Liver (tissue), 9 donors: ENCODE measurements around the gene CD47. TPM values are rescaled to one million over a fixed set of nuclear protein-coding genes. Genes with fewer than 3 reads are reported as not detected.
A peak's percentile ranks its signal among the peaks of the same experiment; 100 is the strongest.

Experiments used
- DNase-seq: peaks from one replicate; pipeline ENCODE4 v3.0.0-alpha.2; 2017; ENCODE audit warnings: low spot score
- H3K27ac ChIP-seq, 2 donors: one replicate each; pipeline ENCODE4 v1.7.0; 2013; ENCODE audit warnings: inconsistent platforms in 2 of 2, low read length in 2 of 2, control low read depth in 1 of 2, low read depth in 1 of 2, mild to moderate bottlenecking in 1 of 2
- H3K27me3 ChIP-seq, 4 donors: one replicate each; pipeline versions ENCODE4 v1.6.1 to v1.7.0; 2013; ENCODE audit warnings: low read length in 3 of 4, inconsistent platforms in 1 of 4, mild to moderate bottlenecking in 1 of 4, moderate library complexity in 1 of 4; ENCODE audit not compliant: control insufficient read depth in 4 of 4, insufficient read depth in 4 of 4
- H3K36me3 ChIP-seq, 4 donors: one replicate each; pipeline versions ENCODE4 v1.6.1 to v1.7.0; 2013; ENCODE audit warnings: low read length in 3 of 4, mild to moderate bottlenecking in 3 of 4, low read depth in 1 of 4, moderate library complexity in 1 of 4; ENCODE audit not compliant: control insufficient read depth in 4 of 4, insufficient read depth in 3 of 4
- H3K4me1 ChIP-seq, 4 donors: one replicate each; pipeline versions ENCODE4 v1.6.1 to v1.7.0; 2013; ENCODE audit warnings: low read length in 3 of 4, mild to moderate bottlenecking in 3 of 4, moderate library complexity in 1 of 4; ENCODE audit not compliant: control insufficient read depth in 4 of 4, insufficient read depth in 4 of 4
- H3K4me3 ChIP-seq, 3 donors: one replicate each; pipeline versions ENCODE4 v1.6.1 to v1.7.0; 2013; ENCODE audit warnings: low read length in 3 of 3, control low read depth in 1 of 3, low read depth in 1 of 3, mild to moderate bottlenecking in 1 of 3
- H3K9ac ChIP-seq, 2 donors: one replicate each; pipeline ENCODE4 v1.7.0; 2013; ENCODE audit warnings: low read length in 2 of 2, mild to moderate bottlenecking in 2 of 2, moderate library complexity in 2 of 2, control low read depth in 1 of 2, low read depth in 1 of 2
- H3K9me3 ChIP-seq, 4 donors: one replicate each; pipeline versions ENCODE4 v1.6.1 to v1.7.0; 2013; ENCODE audit warnings: low read length in 3 of 4; ENCODE audit not compliant: control insufficient read depth in 4 of 4
- ATF3 ChIP-seq: IDR thresholded peaks from 2 replicates; pipeline ENCODE4 v1.6.1; 2016; ENCODE audit warnings: antibody characterized with exemption
- EGR1 ChIP-seq, 2 donors: IDR thresholded peaks; 2 replicates each; pipeline ENCODE4 v1.6.1; 2016 to 2018; ENCODE audit warnings: antibody characterized with exemption in 2 of 2, low read depth in 2 of 2
- FOXA1 ChIP-seq: IDR thresholded peaks from 2 replicates; pipeline ENCODE4 v1.6.1; 2016; ENCODE audit warnings: antibody characterized with exemption
- HNF4A ChIP-seq, 2 donors: conservative IDR thresholded peaks; 2 replicates each; pipeline ENCODE4 v1.6.1; 2016; ENCODE audit warnings: antibody characterized with exemption in 2 of 2, mild to moderate bottlenecking in 2 of 2
- HNF4G ChIP-seq: IDR thresholded peaks from 2 replicates; pipeline ENCODE4 v1.6.1; 2016; ENCODE audit warnings: antibody characterized with exemption
- NR2F2 ChIP-seq: IDR thresholded peaks from 2 replicates; pipeline ENCODE4 v1.6.1; 2016; ENCODE audit warnings: antibody characterized with exemption
- RAD21 ChIP-seq, 2 donors: IDR thresholded peaks; 2 replicates each; pipeline ENCODE4 v1.6.1; 2016; ENCODE audit warnings: antibody characterized with exemption in 2 of 2, mild to moderate bottlenecking in 2 of 2
- RXRA ChIP-seq, 2 donors: IDR thresholded peaks; 2 replicates each; pipeline ENCODE4 v1.6.1; 2017 to 2018; ENCODE audit warnings: antibody characterized with exemption in 2 of 2, mild to moderate bottlenecking in 1 of 2
- SP1 ChIP-seq: IDR thresholded peaks from 2 replicates; pipeline ENCODE4 v1.6.1; 2018; ENCODE audit warnings: antibody characterized with exemption, mild to moderate bottlenecking
- TAF1 ChIP-seq: conservative IDR thresholded peaks from 2 replicates; pipeline ENCODE4 v1.6.1; 2016; ENCODE audit warnings: antibody characterized with exemption, mild to moderate bottlenecking
- YY1 ChIP-seq: IDR thresholded peaks from 2 replicates; pipeline ENCODE4 v1.6.1; 2016; ENCODE audit warnings: antibody characterized with exemption, mild to moderate bottlenecking
- WGBS: extraction: QIAGEN DNeasy Blood & Tissue Kit; methylation state at CpG from one replicate; pipeline ENCODE4 v1.1.7; 2013; 5-methylcytosine and 5-hydroxymethylcytosine counted together
- polyA plus RNA-seq, 2 donors: library from polyadenylated mRNA; stranded (reverse) in 1 of 2; unstranded in 1 of 2; fragments of 200-250 nt in 1 of 2; fragments of >200 nt in 1 of 2; fragmentation: Nextera tagmentation in 1 of 2; extraction: Ambion mirVana in 1 of 2; gene quantifications; one replicate each; pipeline versions ENCODE4 v1.2.1 to v1.2.3, GENCODE V29; 2013 to 2015
- total RNA-seq, 2 donors: library from RNA; depleted of rRNA; stranded (reverse); fragments of >200 nt; gene quantifications; one replicate each; pipeline ENCODE4 v1.2.3, GENCODE V29; 2014
- TF ChIP-seq, protein P1 (sequence below): fragments of 150-350 bp; IDR thresholded peaks from 2 replicates; pipeline ENCODE4 v1.5.1; 2017; ENCODE audit warnings: improper control_type of control experiment, low read depth, low read length; ENCODE audit not compliant: missing input control
- TF ChIP-seq, protein P2 (sequence below): IDR thresholded peaks from 2 replicates; pipeline ENCODE4 v1.6.1; 2016; ENCODE audit warnings: antibody characterized with exemption
- TF ChIP-seq, protein P3 (sequence below): IDR thresholded peaks from 2 replicates; pipeline ENCODE4 v1.6.1; 2016; ENCODE audit warnings: antibody characterized with exemption
- TF ChIP-seq, protein P4 (sequence below): IDR thresholded peaks from 2 replicates; pipeline ENCODE4 v1.6.1; 2016; ENCODE audit warnings: antibody characterized with exemption, mild to moderate bottlenecking
- donor health status: healthy.
- donor health status: healthy.
- donor health status: healthy.
- donor health status: healthy.
- donor health status: healthy.

Gene CD47
- total and polyA plus RNA-seq, 4 donors, result 23.4 to 39.5 (median 33.9) TPM

DNA sequence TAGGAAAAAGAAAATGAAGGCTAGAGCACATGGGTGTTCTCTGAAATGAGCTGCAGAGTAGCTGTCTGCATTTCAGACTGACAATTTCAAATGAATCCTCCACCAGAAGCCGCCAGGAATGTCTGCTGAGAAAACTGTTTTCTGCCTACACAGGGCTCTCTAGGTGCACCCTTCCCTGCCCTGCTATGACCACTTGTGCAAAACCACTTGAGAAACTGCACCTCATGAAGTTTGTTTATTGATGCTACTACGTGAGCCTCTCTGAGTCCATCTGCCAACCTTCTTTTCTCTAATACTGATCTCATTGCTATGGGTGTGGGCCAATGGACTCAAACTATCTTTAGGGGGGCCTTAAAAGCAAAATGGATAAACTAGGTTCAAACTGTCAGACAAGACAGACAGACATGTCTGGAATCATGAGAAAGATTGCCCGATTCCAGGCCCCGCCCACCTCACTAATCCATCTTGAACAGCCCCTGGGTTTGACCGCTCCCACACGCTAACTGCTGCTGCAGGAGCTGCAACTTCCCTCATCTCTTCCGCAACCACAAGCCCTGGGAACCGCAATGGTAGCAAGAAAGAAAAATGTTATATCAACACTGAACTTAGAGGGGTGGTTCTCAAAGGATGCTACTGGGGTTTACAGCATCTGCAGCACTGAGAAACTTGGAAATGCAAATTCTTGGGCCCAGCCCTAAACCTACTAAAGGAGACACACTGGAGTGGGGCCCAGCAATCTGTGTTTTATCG, 9.0 kb upstream of the CD47 start:
- Histone ChIP-seq H3K4me3 (no peak overlapping the region), H3K36me3 (no peaks in the 10 kb centered on the region), H3K27me3 (no peaks in the 10 kb centered on the region), H3K4me1 (peaks cover 4 to 17% (median 15%) of the 10 kb centered on the region in 4 donors), H3K9ac (no peak overlapping the region), H3K27ac (no peak overlapping the region), H3K9me3 (no peaks in the 10 kb centered on the region)
- TF ChIP-seq HNF4G (no peak), RAD21 (IDR thresholded peaks at IDR 0.05) (no peak), RXRA (IDR thresholded peaks at IDR 0.05) (no peak), TAF1 (no peak), SP1 (no peak), FOXA1 (no peak), HNF4A (conservative IDR thresholded peaks at IDR 0.05) (no peak), ATF3 (no peak)
- TF ChIP-seq, protein P1, sequence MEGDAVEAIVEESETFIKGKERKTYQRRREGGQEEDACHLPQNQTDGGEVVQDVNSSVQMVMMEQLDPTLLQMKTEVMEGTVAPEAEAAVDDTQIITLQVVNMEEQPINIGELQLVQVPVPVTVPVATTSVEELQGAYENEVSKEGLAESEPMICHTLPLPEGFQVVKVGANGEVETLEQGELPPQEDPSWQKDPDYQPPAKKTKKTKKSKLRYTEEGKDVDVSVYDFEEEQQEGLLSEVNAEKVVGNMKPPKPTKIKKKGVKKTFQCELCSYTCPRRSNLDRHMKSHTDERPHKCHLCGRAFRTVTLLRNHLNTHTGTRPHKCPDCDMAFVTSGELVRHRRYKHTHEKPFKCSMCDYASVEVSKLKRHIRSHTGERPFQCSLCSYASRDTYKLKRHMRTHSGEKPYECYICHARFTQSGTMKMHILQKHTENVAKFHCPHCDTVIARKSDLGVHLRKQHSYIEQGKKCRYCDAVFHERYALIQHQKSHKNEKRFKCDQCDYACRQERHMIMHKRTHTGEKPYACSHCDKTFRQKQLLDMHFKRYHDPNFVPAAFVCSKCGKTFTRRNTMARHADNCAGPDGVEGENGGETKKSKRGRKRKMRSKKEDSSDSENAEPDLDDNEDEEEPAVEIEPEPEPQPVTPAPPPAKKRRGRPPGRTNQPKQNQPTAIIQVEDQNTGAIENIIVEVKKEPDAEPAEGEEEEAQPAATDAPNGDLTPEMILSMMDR, result no peak
- peak; percentile 84 for DNase-seq
- 76% methylated on average over 9 of the region's 9 CpGs for WGBS

DNA sequence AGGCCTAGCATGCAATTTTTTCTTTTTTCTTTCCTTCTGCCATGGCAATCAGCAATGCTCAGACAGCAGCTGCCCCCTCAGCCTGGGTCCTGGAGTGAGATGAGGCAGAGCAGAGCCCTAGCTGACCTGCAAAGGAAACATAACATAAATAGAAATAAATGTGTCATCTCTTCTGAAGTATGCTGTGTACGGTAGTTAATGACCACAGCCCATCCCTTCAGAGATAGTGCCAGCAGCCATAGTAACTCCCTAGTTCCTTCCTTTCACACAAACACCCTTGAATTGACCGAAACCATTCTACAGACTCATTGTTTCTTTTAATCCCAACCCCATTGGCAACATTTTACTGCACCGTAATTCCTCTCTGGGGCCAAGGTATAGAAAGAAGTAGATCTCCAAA, 8.4 kb upstream of the CD47 start:
- DNase-seq, result no peak
- Histone ChIP-seq H3K36me3 (no peaks in the 10 kb centered on the region), H3K27me3 (no peaks in the 10 kb centered on the region), H3K4me1 (peaks cover 4 to 13% (median 12%) of the 10 kb centered on the region in 4 donors), H3K9ac (no peak overlapping the region), H3K27ac (no peak overlapping the region), H3K9me3 (no peaks in the 10 kb centered on the region), H3K4me3 (no peak overlapping the region)
- WGBS, result 50% methylated on average over 3 of the region's 3 CpGs
- no peak for TF ChIP-seq HNF4A (conservative IDR thresholded peaks at IDR 0.05)
- TF ChIP-seq RAD21 (IDR thresholded peaks at IDR 0.05), result no peak
- TF ChIP-seq, protein P2, sequence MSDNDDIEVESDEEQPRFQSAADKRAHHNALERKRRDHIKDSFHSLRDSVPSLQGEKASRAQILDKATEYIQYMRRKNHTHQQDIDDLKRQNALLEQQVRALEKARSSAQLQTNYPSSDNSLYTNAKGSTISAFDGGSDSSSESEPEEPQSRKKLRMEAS, result no peak
- TF ChIP-seq NR2F2, result no peak
- TF ChIP-seq ATF3, result no peak
- TF ChIP-seq, protein P1, result no peak
- TF ChIP-seq, protein P3, sequence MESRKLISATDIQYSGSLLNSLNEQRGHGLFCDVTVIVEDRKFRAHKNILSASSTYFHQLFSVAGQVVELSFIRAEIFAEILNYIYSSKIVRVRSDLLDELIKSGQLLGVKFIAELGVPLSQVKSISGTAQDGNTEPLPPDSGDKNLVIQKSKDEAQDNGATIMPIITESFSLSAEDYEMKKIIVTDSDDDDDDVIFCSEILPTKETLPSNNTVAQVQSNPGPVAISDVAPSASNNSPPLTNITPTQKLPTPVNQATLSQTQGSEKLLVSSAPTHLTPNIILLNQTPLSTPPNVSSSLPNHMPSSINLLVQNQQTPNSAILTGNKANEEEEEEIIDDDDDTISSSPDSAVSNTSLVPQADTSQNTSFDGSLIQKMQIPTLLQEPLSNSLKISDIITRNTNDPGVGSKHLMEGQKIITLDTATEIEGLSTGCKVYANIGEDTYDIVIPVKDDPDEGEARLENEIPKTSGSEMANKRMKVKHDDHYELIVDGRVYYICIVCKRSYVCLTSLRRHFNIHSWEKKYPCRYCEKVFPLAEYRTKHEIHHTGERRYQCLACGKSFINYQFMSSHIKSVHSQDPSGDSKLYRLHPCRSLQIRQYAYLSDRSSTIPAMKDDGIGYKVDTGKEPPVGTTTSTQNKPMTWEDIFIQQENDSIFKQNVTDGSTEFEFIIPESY, result no peak
- TF ChIP-seq EGR1 (IDR thresholded peaks at IDR 0.05; ENCODE audit: low read depth in 2 of 2), result no peak
- TF ChIP-seq YY1, result no peak
- TF ChIP-seq, protein P4, sequence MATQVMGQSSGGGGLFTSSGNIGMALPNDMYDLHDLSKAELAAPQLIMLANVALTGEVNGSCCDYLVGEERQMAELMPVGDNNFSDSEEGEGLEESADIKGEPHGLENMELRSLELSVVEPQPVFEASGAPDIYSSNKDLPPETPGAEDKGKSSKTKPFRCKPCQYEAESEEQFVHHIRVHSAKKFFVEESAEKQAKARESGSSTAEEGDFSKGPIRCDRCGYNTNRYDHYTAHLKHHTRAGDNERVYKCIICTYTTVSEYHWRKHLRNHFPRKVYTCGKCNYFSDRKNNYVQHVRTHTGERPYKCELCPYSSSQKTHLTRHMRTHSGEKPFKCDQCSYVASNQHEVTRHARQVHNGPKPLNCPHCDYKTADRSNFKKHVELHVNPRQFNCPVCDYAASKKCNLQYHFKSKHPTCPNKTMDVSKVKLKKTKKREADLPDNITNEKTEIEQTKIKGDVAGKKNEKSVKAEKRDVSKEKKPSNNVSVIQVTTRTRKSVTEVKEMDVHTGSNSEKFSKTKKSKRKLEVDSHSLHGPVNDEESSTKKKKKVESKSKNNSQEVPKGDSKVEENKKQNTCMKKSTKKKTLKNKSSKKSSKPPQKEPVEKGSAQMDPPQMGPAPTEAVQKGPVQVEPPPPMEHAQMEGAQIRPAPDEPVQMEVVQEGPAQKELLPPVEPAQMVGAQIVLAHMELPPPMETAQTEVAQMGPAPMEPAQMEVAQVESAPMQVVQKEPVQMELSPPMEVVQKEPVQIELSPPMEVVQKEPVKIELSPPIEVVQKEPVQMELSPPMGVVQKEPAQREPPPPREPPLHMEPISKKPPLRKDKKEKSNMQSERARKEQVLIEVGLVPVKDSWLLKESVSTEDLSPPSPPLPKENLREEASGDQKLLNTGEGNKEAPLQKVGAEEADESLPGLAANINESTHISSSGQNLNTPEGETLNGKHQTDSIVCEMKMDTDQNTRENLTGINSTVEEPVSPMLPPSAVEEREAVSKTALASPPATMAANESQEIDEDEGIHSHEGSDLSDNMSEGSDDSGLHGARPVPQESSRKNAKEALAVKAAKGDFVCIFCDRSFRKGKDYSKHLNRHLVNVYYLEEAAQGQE, result no peak
- TF ChIP-seq SP1, result no peak
